Measurements from ENCODE around the gene SLC45A1.

SLC45A1 gene

GRCh38 chr1:8357329-8358101 lies 39.6 kb downstream of the SLC45A1 start:
- Histone ChIP-seq H2BK120ac (ENCODE audit: insufficient read depth, low read length, poor library complexity) (no peak overlapping the region), H3K4me1 (ENCODE audit: control insufficient read depth in 1 of 2, insufficient read depth in 2 of 2, low read length in 2 of 2) (no peaks in the 10 kb centered on the region), H3K9ac (ENCODE audit: low read length) (no peak overlapping the region), H3K9me3 (ENCODE audit: insufficient read depth, low read depth, low read length) (no peaks in the 10 kb centered on the region), H3K14ac (ENCODE audit: low read length) (no peak overlapping the region), H2AK5ac (ENCODE audit: low read length) (no peak overlapping the region), H3K4me2 (ENCODE audit: low read length) (no peak overlapping the region), H3K4ac (ENCODE audit: low read depth, low read length) (no peak overlapping the region), H3K23ac (ENCODE audit: low read length) (no peak overlapping the region), H3K79me1 (ENCODE audit: low read length) (no peaks in the 10 kb centered on the region), H4K12ac (ENCODE audit: low read depth, low read length) (no peak overlapping the region), H3K18ac (ENCODE audit: low read length) (no peak overlapping the region), H3K4me3 (ENCODE audit: low read depth, low read length) (no peak overlapping the region), H2BK5ac (ENCODE audit: low read depth, low read length, poor library complexity) (no peak overlapping the region), H3K27ac (ENCODE audit: low read depth, low read length) (no peak overlapping the region), H3K79me2 (ENCODE audit: control insufficient read depth, insufficient read depth, low read length, poor library complexity) (no peaks in the 10 kb centered on the region), H3K27me3 (ENCODE audit: insufficient read depth, low read length) (no peaks in the 10 kb centered on the region), H2AFZ (ENCODE audit: insufficient read depth, low read length, poor library complexity) (no peak overlapping the region), H4K8ac (ENCODE audit: low read depth, low read length) (no peak overlapping the region), H3K36me3 (ENCODE audit: control insufficient read depth in 1 of 2, insufficient read depth in 2 of 2, low read length in 2 of 2) (peaks cover 82 to 92% of the 10 kb centered on the region in 2 experiments), H4K91ac (ENCODE audit: low read depth, low read length) (no peak overlapping the region), H2BK12ac (ENCODE audit: low read length) (no peak overlapping the region)
- no CpG with 5 or more reads among the region's 14 CpGs for whole genome bisulfite sequencing (ENCODE audit: extremely low coverage, insufficient coverage, insufficient read length)
- no peak for DNase-seq

GRCh38 chr1:8358241-8358896 lies 40.5 kb downstream of the SLC45A1 start:
- peaks cover 87 to 92% of the 10 kb centered on the region in 2 experiments for H3K36me3 ChIP-seq (ENCODE audit: control insufficient read depth in 1 of 2, insufficient read depth in 2 of 2, low read length in 2 of 2)

GRCh38 chr1:8358897-8359616 lies 41.1 kb downstream of the SLC45A1 start:
- H3K4me2 ChIP-seq (ENCODE audit: low read length) = no peak overlapping the region
- no peak overlapping the region for H3K18ac ChIP-seq (ENCODE audit: low read length)
- H4K12ac ChIP-seq (ENCODE audit: low read depth, low read length) = no peak overlapping the region
- no peak overlapping the region for H2BK12ac ChIP-seq (ENCODE audit: low read length)
- no peaks in the 10 kb centered on the region for H3K79me1 ChIP-seq (ENCODE audit: low read length)
- H3K9ac ChIP-seq (ENCODE audit: low read length) = no peak overlapping the region
- no peak overlapping the region for H4K8ac ChIP-seq (ENCODE audit: low read depth, low read length)
- no CpG with 5 or more reads among the region's 26 CpGs for WGBS (ENCODE audit: extremely low coverage, insufficient coverage, insufficient read length)
- no peak for DNase-seq
- H4K91ac ChIP-seq (ENCODE audit: low read depth, low read length) = no peak overlapping the region
- no peak overlapping the region for H3K23ac ChIP-seq (ENCODE audit: low read length)
- peaks cover 0 to 3% of the 10 kb centered on the region in 2 experiments for H3K4me1 ChIP-seq (ENCODE audit: control insufficient read depth in 1 of 2, insufficient read depth in 2 of 2, low read length in 2 of 2)
- no peak overlapping the region for H3K4me3 ChIP-seq (ENCODE audit: low read depth, low read length)
- peaks cover 87 to 90% of the 10 kb centered on the region in 2 experiments for H3K36me3 ChIP-seq (ENCODE audit: control insufficient read depth in 1 of 2, insufficient read depth in 2 of 2, low read length in 2 of 2)
- no peak overlapping the region for H2AK5ac ChIP-seq (ENCODE audit: low read length)
- H3K4ac ChIP-seq (ENCODE audit: low read depth, low read length) = no peak overlapping the region
- no peak overlapping the region for H2AFZ ChIP-seq (ENCODE audit: insufficient read depth, low read length, poor library complexity)
- no peak overlapping the region for H3K14ac ChIP-seq (ENCODE audit: low read length)
- no peaks in the 10 kb centered on the region for H3K9me3 ChIP-seq (ENCODE audit: insufficient read depth, low read depth, low read length)
- H2BK120ac ChIP-seq (ENCODE audit: insufficient read depth, low read length, poor library complexity) = no peak overlapping the region
- no peak overlapping the region for H3K27ac ChIP-seq (ENCODE audit: low read depth, low read length)
- H3K27me3 ChIP-seq (ENCODE audit: insufficient read depth, low read length) = no peaks in the 10 kb centered on the region
- H3K79me2 ChIP-seq (ENCODE audit: control insufficient read depth, insufficient read depth, low read length, poor library complexity) = no peaks in the 10 kb centered on the region
- H2BK5ac ChIP-seq (ENCODE audit: low read depth, low read length, poor library complexity) = no peak overlapping the region

More at GRCh38 chr1:8358241-8358896, 40.5 kb downstream of the SLC45A1 start:
- H3K4me1 ChIP-seq (ENCODE audit: control insufficient read depth in 1 of 2, insufficient read depth in 2 of 2, low read length in 2 of 2) = no peaks in the 10 kb centered on the region
- H3K27me3 ChIP-seq (ENCODE audit: insufficient read depth, low read length) = no peaks in the 10 kb centered on the region
- H4K8ac ChIP-seq (ENCODE audit: low read depth, low read length) = no peak overlapping the region
- no peak overlapping the region for H2BK12ac ChIP-seq (ENCODE audit: low read length)
- no peak overlapping the region for H3K9ac ChIP-seq (ENCODE audit: low read length)
- no peak overlapping the region for H2AFZ ChIP-seq (ENCODE audit: insufficient read depth, low read length, poor library complexity)
- no peaks in the 10 kb centered on the region for H3K9me3 ChIP-seq (ENCODE audit: insufficient read depth, low read depth, low read length)
- H2BK120ac ChIP-seq (ENCODE audit: insufficient read depth, low read length, poor library complexity) = no peak overlapping the region
- no peak overlapping the region for H4K12ac ChIP-seq (ENCODE audit: low read depth, low read length)
- no peak overlapping the region for H3K23ac ChIP-seq (ENCODE audit: low read length)
- WGBS (ENCODE audit: extremely low coverage, insufficient coverage, insufficient read length) = no CpG with 5 or more reads among the region's 46 CpGs
- no peak overlapping the region for H4K91ac ChIP-seq (ENCODE audit: low read depth, low read length)
- H2BK5ac ChIP-seq (ENCODE audit: low read depth, low read length, poor library complexity) = no peak overlapping the region
- no peak for DNase-seq
- H3K14ac ChIP-seq (ENCODE audit: low read length) = no peak overlapping the region
- no peaks in the 10 kb centered on the region for H3K79me2 ChIP-seq (ENCODE audit: control insufficient read depth, insufficient read depth, low read length, poor library complexity)
- no peak overlapping the region for H3K4me2 ChIP-seq (ENCODE audit: low read length)
- no peaks in the 10 kb centered on the region for H3K79me1 ChIP-seq (ENCODE audit: low read length)
- H2AK5ac ChIP-seq (ENCODE audit: low read length) = no peak overlapping the region
- no peak overlapping the region for H3K27ac ChIP-seq (ENCODE audit: low read depth, low read length)
- H3K4me3 ChIP-seq (ENCODE audit: low read depth, low read length) = no peak overlapping the region
- no peak overlapping the region for H3K4ac ChIP-seq (ENCODE audit: low read depth, low read length)
- no peak overlapping the region for H3K18ac ChIP-seq (ENCODE audit: low read length)

GRCh38 chr1:8359617-8360481 lies 41.9 kb downstream of the SLC45A1 start:
- Histone ChIP-seq H2BK12ac (ENCODE audit: low read length) (no peak overlapping the region), H3K79me1 (ENCODE audit: low read length) (no peaks in the 10 kb centered on the region), H2AK5ac (ENCODE audit: low read length) (no peak overlapping the region), H2AFZ (ENCODE audit: insufficient read depth, low read length, poor library complexity) (no peak overlapping the region), H2BK120ac (ENCODE audit: insufficient read depth, low read length, poor library complexity) (no peak overlapping the region), H4K91ac (ENCODE audit: low read depth, low read length) (no peak overlapping the region), H4K8ac (ENCODE audit: low read depth, low read length) (no peak overlapping the region), H3K79me2 (ENCODE audit: control insufficient read depth, insufficient read depth, low read length, poor library complexity) (no peaks in the 10 kb centered on the region), H3K23ac (ENCODE audit: low read length) (no peak overlapping the region), H3K36me3 (ENCODE audit: control insufficient read depth in 1 of 2, insufficient read depth in 2 of 2, low read length in 2 of 2) (peaks cover 92 to 93% of the 10 kb centered on the region in 2 experiments), H3K4me3 (ENCODE audit: low read depth, low read length) (no peak overlapping the region), H3K14ac (ENCODE audit: low read length) (no peak overlapping the region), H3K4me1 (ENCODE audit: control insufficient read depth in 1 of 2, insufficient read depth in 2 of 2, low read length in 2 of 2) (peaks cover 0 to 8% of the 10 kb centered on the region in 2 experiments), H3K27me3 (ENCODE audit: insufficient read depth, low read length) (no peaks in the 10 kb centered on the region), H3K9me3 (ENCODE audit: insufficient read depth, low read depth, low read length) (no peaks in the 10 kb centered on the region), H3K27ac (ENCODE audit: low read depth, low read length) (no peak overlapping the region), H3K4ac (ENCODE audit: low read depth, low read length) (no peak overlapping the region), H3K9ac (ENCODE audit: low read length) (no peak overlapping the region), H4K12ac (ENCODE audit: low read depth, low read length) (no peak overlapping the region), H3K4me2 (ENCODE audit: low read length) (no peak overlapping the region), H2BK5ac (ENCODE audit: low read depth, low read length, poor library complexity) (no peak overlapping the region), H3K18ac (ENCODE audit: low read length) (no peak overlapping the region)
- no peak for DNase-seq
- WGBS (ENCODE audit: extremely low coverage, insufficient coverage, insufficient read length) = no CpG with 5 or more reads among the region's 44 CpGs

Measured in trophoblast cell (in vitro differentiated cells and primary cell).